Transverse colon (tissue), 4 donors: ENCODE data around the gene RSF1.

Experiments
- POLR2AphosphoS5 ChIP-seq, 3 donors: sonication (generic); formaldehyde crosslinking; IDR thresholded peaks; one replicate each; pipeline ENCODE4 v1.6.1; 2016; ENCODE audit warnings: antibody characterized with exemption in 3 of 3
- TF ChIP-seq, protein P1 (sequence below), 5 experiments: fragments of 200-600 bp in 3 of 5; fragments of 450-650 bp in 2 of 5; sonication (generic) in 3 of 5; IDR thresholded peaks; 1 replicate in 2 of 5; 2 replicates in 3 of 5; pipeline ENCODE4 v1.5.1; 2016 to 2017; ENCODE audit warnings: antibody characterized with exemption in 5 of 5, inconsistent platforms in 3 of 5, mild to moderate bottlenecking in 2 of 5, moderate library complexity in 1 of 5

DNA sequence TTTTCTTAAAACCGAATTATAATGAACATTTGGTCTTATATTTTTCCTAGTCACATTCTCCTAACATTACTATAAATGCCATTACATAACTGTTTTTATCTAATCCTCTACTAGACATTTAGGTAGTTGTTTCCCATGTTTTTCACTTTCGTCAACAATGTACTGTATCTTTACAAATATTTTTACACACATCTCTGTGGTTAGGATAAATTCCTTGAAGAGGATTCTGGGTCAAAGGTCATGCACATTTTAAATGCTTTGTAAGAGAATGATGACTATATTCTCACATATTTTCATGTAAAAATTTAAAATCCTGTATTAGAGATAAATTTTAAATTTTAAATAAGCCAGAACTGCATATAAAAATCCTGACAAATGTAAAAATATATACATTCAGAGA lies 121.6 kb downstream of the RSF1 start:
- no peak for TF ChIP-seq POLR2AphosphoS5 (IDR thresholded peaks at IDR 0.05)
- TF ChIP-seq, protein P1, sequence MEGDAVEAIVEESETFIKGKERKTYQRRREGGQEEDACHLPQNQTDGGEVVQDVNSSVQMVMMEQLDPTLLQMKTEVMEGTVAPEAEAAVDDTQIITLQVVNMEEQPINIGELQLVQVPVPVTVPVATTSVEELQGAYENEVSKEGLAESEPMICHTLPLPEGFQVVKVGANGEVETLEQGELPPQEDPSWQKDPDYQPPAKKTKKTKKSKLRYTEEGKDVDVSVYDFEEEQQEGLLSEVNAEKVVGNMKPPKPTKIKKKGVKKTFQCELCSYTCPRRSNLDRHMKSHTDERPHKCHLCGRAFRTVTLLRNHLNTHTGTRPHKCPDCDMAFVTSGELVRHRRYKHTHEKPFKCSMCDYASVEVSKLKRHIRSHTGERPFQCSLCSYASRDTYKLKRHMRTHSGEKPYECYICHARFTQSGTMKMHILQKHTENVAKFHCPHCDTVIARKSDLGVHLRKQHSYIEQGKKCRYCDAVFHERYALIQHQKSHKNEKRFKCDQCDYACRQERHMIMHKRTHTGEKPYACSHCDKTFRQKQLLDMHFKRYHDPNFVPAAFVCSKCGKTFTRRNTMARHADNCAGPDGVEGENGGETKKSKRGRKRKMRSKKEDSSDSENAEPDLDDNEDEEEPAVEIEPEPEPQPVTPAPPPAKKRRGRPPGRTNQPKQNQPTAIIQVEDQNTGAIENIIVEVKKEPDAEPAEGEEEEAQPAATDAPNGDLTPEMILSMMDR (IDR thresholded peaks at IDR 0.05): no peak
